Vagina (tissue), 2 donors: ENCODE data around the gene CACNA1H. TPM values are rescaled to one million over a fixed set of nuclear protein-coding genes. Genes with fewer than 3 reads are reported as not detected.

Experiments
- DNase-seq, 2 donors: peaks; one replicate each; pipeline ENCODE4 v3.0.0-alpha.2; 2017; ENCODE audit errors: extremely low spot score in 2 of 2
- H3K27ac ChIP-seq: fragments of 200-600 bp; sonication (generic); one replicate; pipeline ENCODE4 v1.5.1; 2019
- H3K27me3 ChIP-seq: fragments of 200-600 bp; sonication (generic); one replicate; pipeline ENCODE4 v1.5.1; 2019
- H3K36me3 ChIP-seq, 2 donors: fragments of 200-600 bp; sonication (generic); one replicate each; pipeline ENCODE4 v1.5.1; 2017 to 2019
- H3K4me1 ChIP-seq: fragments of 200-600 bp; sonication (generic); one replicate; pipeline ENCODE4 v1.5.1; 2019
- H3K4me3 ChIP-seq, 2 donors: fragments of 200-600 bp; sonication (generic); 1 replicate in 1 of 2; 2 replicates in 1 of 2; pipeline ENCODE4 v1.5.1; 2016 to 2019
- H3K9me3 ChIP-seq: fragments of 200-600 bp; sonication (generic); one replicate; pipeline ENCODE4 v1.5.1; 2019
- POLR2A ChIP-seq, 2 donors: fragments of 450-650 bp; IDR thresholded peaks; one replicate each; pipeline ENCODE4 v1.6.1; 2017; ENCODE audit warnings: antibody characterized with exemption in 2 of 2, mild to moderate bottlenecking in 2 of 2, moderate library complexity in 2 of 2
- POLR2AphosphoS5 ChIP-seq, 2 donors: sonication (generic); formaldehyde crosslinking; IDR thresholded peaks; one replicate each; pipeline ENCODE4 v1.9.0; 2017; ENCODE audit warnings: antibody characterized with exemption in 2 of 2, mild to moderate bottlenecking in 2 of 2, low read depth in 1 of 2; ENCODE audit not compliant: insufficient read depth in 1 of 2
- intact Hi-C: fragments of 100-400 bp; cut with DNase I; formaldehyde crosslinking; loops from one replicate; pipeline ENCODE4 v1.15.1; 2023
- total RNA-seq: library from RNA; depleted of rRNA; stranded (reverse); fragments of >200 nt; gene quantifications from one replicate; pipeline ENCODE4 v1.2.3, GENCODE V29; 2016
- TF ChIP-seq, protein P1 (sequence below), 3 experiments: fragments of 450-650 bp in 2 of 3; fragments of 200-600 bp in 1 of 3; sonication (generic) in 1 of 3; IDR thresholded peaks; one replicate each; pipeline ENCODE4 v1.5.1; 2017 to 2019; ENCODE audit warnings: antibody characterized with exemption in 3 of 3, mild to moderate bottlenecking in 2 of 3, moderate library complexity in 2 of 3

Gene CACNA1H
- total RNA-seq, 1 donor from 2014 or later, result 10.8 TPM

DNA sequence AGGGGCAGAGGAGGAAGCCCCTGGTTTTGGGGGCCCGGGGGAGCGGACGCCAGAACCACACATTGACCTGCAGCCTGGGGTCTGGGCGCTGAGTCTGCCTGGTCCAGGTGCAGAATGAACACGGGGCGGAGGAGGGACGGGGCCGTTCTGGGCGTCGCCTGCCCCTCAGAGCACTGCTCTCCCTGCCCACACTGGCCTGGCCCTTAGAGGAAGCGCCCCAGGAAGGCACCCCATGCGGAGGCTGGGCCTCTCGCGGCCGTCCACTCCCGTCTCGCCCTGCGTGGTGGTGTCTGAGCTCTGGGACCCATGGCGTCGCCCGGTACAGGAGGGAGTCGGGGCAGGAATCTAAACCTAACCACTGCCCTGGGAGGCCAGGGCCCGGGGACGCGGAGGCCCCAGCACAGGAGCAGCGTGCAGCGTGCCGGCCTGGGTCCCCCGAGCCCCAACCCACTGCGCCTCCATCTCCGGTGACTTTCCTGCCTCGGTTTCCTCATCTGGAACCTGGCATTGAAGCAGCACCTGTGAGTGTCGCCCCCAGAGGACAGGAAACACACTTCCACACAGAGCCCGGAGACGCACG, 107.3 kb downstream of the CACNA1H start:
- Histone ChIP-seq H3K27me3 (peaks cover 8% of the 10 kb centered on the region), H3K9me3 (no peaks in the 10 kb centered on the region), H3K36me3 (no peaks in the 10 kb centered on the region), H3K4me3 (no peak overlapping the region), H3K4me1 (peaks cover 7% of the 10 kb centered on the region), H3K27ac (no peak overlapping the region)
- TF ChIP-seq, protein P1, sequence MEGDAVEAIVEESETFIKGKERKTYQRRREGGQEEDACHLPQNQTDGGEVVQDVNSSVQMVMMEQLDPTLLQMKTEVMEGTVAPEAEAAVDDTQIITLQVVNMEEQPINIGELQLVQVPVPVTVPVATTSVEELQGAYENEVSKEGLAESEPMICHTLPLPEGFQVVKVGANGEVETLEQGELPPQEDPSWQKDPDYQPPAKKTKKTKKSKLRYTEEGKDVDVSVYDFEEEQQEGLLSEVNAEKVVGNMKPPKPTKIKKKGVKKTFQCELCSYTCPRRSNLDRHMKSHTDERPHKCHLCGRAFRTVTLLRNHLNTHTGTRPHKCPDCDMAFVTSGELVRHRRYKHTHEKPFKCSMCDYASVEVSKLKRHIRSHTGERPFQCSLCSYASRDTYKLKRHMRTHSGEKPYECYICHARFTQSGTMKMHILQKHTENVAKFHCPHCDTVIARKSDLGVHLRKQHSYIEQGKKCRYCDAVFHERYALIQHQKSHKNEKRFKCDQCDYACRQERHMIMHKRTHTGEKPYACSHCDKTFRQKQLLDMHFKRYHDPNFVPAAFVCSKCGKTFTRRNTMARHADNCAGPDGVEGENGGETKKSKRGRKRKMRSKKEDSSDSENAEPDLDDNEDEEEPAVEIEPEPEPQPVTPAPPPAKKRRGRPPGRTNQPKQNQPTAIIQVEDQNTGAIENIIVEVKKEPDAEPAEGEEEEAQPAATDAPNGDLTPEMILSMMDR (IDR thresholded peaks at IDR 0.05), result no peak
- TF ChIP-seq POLR2AphosphoS5 (IDR thresholded peaks at IDR 0.05; ENCODE audit: insufficient read depth in 1 of 2, low read depth in 1 of 2), result no peak
- no peak for TF ChIP-seq POLR2A (IDR thresholded peaks at IDR 0.05)
- no peak for DNase-seq
- intact Hi-C loops, result no loop called here

DNA sequence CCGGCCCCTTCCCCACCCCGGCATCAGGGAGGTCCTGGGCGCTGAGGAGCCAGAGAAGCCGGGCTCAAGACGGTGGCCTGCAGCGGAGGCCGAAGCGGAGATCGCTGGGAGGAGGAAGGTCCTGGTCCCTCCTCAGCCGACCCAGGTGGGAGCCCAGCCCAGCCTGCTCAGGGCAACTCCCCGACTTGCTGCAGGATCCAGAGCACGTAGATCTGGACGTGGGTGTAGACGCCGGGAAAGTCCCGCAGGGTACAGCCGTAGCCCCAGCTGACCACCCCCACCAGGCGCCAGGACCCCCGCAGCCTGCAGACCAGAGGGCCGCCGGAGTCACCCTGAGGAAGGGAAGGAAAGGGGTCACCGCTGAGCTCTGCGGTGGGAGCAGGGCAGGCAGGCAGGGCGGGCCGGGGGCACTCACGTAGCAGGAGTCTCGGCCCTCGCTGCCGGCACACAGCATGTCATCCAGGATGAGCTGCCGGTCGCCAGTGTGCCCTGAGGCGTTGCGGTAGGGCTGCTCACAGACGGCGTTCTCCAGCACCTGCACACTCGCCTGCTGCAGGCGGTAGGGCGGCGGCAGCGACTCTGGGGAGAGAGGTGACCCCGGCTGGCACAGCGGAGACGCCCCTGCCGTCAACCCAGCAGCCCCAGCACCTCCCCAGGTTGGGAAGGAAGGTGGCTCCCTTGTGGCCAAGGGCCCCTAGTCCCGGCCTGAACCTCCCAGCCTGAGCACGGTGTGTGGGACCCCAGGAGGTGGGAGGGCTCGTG, 108.4 kb downstream of the CACNA1H start:
- H3K27ac ChIP-seq, result no peak overlapping the region
- no peaks in the 10 kb centered on the region for H3K9me3 ChIP-seq
- intact Hi-C loops, result no loop called here
- peaks cover 7% of the 10 kb centered on the region for H3K4me1 ChIP-seq
- DNase-seq, result no peak
- H3K36me3 ChIP-seq, result no peaks in the 10 kb centered on the region
- TF ChIP-seq, protein P1 (IDR thresholded peaks at IDR 0.05), result no peak
- TF ChIP-seq POLR2A (IDR thresholded peaks at IDR 0.05) (no peak), POLR2AphosphoS5 (IDR thresholded peaks at IDR 0.05; ENCODE audit: insufficient read depth in 1 of 2, low read depth in 1 of 2) (no peak)
- H3K27me3 ChIP-seq, result peaks cover 8% of the 10 kb centered on the region
- no peak overlapping the region for H3K4me3 ChIP-seq

DNA sequence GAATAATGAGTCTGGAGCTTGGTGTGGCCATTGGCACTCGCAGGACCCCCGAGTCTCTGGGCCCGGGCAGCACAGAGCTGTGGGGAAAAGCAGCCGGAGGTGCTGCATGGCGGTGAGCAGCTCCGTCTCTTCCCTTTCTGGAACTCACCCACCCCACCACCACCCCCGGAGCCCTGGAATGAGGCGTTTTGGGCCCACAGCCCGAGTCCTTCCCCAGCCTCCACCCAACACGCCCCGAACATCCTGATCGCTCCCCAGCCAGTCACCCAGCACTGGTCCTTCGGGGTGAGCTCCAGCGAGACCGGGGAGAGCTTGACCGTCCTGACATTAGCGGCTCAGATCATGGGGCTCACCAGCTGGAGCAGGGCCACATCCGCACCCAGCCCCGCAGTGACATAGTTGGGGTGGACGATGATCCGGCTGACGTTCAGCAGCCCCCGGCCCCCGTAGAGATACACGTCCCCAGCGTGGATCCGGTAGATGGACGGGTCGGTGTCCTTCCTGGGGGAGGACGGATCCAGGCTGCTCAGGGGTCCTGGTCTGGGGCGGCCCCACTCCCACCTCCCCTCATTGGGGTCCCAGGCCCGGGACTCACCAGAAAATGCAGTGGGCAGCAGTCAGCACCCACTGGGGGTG, 109.4 kb downstream of the CACNA1H start:
- intact Hi-C loops, result no loop called here
- H3K27me3 ChIP-seq, result peaks cover 8% of the 10 kb centered on the region

DNA sequence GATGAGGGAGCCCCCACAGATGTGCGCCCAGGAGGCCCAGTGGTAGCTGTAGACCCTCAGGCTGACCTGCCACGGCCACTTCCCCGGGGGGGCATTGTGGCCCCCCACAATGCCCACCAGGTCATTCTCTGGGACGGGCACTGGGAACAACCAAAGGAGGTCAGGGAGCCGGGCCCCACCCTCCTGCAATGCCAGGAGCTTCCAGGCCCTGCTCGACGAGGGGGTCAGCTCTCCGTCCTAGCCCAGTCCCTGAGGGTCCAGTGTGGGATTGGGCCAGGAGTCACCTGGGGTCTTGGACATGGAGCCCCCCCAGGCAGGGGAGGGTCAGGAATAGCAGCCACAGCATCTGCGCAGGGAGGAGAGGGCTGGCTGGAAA, 109.9 kb downstream of the CACNA1H start:
- Histone ChIP-seq H3K27ac (no peak overlapping the region), H3K4me3 (no peak overlapping the region), H3K27me3 (peaks cover 8% of the 10 kb centered on the region), H3K9me3 (no peaks in the 10 kb centered on the region), H3K4me1 (peaks cover 7% of the 10 kb centered on the region), H3K36me3 (no peaks in the 10 kb centered on the region)
- intact Hi-C loops, result no loop called here
- DNase-seq, result no peak
- TF ChIP-seq POLR2AphosphoS5 (IDR thresholded peaks at IDR 0.05; ENCODE audit: insufficient read depth in 1 of 2, low read depth in 1 of 2), result no peak
- TF ChIP-seq POLR2A (IDR thresholded peaks at IDR 0.05), result no peak
- TF ChIP-seq, protein P1 (IDR thresholded peaks at IDR 0.05), result no peak

More for the DNA sequence above, 109.4 kb downstream of the CACNA1H start:
- Histone ChIP-seq H3K4me1 (peaks cover 7% of the 10 kb centered on the region), H3K36me3 (no peaks in the 10 kb centered on the region), H3K9me3 (no peaks in the 10 kb centered on the region), H3K4me3 (no peak overlapping the region), H3K27ac (no peak overlapping the region)
- no peak for DNase-seq
- TF ChIP-seq POLR2AphosphoS5 (IDR thresholded peaks at IDR 0.05; ENCODE audit: insufficient read depth in 1 of 2, low read depth in 1 of 2) (no peak), POLR2A (IDR thresholded peaks at IDR 0.05) (no peak)
- TF ChIP-seq, protein P1 (IDR thresholded peaks at IDR 0.05), result no peak
